ENCODE measurements around the gene PELI1.

PELI1 gene, protein sequence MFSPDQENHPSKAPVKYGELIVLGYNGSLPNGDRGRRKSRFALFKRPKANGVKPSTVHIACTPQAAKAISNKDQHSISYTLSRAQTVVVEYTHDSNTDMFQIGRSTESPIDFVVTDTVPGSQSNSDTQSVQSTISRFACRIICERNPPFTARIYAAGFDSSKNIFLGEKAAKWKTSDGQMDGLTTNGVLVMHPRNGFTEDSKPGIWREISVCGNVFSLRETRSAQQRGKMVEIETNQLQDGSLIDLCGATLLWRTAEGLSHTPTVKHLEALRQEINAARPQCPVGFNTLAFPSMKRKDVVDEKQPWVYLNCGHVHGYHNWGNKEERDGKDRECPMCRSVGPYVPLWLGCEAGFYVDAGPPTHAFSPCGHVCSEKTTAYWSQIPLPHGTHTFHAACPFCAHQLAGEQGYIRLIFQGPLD

DNA sequence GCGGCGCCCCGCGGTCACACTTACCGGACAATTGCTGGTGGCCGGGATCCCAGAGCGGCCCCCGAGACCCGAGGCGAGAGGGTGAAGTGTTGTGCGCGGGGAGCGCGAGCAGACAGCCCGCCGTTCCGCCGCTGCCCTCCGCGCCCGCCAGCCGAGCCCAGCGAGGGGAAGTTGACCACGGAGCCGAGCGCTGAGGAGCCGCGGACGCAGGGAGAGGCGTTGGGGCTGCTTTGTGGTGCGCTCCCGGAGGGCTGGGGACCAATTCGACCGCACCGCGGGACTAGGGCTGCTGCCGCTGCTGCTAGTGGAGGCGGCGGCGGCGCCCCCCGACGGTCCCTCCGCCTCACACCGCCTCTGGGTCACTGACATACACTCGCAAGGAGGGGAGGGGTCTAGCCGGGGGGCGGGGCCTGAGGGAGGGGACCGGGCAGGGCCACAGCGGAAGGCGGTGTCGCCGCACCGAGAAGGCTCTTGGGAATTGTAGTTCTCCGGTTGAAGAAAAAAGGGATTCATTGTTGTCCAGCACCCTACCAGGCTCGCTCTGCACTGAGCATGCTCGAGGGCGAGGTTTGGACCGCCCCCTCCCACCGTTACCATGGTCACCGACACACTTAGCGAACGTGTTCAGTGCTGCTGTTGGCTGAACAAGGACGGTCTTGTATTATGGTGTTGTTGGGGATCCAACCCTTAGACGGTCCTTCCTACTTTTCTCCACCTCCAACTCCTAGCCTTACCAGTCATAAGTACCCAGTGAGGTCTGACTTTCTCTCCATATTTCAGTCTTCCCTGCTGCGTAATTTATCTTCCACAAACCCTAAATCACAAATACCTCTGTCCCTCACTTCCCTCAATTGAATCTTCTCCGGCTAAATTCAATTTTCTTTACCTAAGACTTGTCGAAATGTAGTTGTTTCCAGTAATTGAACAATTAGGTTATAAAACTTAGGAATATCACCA is at the start of gene PELI1:
TSS of gene PELI1 (minus strand) at position 364 of the 957 bp plus-strand sequence. CDS start 36,110 bp downstream, outside the sequence.
- DNase-seq (ENCODE audit: low read depth), result peak; percentile 89

DNA sequence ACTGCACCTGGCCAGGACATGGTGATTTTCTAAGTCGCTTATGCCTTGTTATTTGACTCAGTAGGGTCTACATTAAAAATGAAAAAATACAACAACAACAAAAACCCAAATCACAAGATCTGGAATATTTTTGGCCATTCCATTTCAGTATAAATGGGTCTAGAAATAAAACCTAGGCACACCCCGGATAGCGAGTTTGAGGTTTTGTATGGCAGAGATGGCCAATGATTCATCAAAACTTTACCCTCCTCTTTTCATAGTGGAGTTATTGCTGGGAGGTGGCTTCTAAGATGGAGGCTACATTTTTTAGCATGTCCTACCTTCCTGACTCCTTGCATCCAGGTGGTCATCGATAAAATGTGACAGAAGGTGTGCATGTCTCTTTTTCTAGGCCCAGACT is 49.3 kb upstream of the PELI1 start:
- no peak for DNase-seq (ENCODE audit: low read depth)

DNA sequence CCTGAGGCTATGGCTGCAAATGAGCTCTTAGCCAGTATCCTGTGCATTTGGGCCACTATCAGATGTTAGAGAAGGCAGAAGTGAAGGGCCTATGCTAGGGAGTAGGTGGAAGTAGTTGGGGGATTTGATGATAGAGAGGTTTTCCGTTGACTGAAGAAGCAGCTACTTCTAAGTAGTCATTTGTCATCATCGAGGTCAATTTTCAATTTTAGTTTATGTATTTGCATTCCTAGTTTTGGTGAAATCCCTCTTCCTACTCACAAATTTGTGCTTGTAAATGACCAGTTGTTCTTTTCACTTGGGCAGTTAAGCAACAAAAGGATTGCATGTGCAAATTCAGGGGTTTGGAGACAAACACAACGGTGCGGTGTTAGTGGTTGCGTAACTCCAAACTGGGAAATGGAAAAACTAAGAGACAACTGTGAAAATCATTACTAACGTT is 48.5 kb upstream of the PELI1 start:
- no peak for DNase-seq (ENCODE audit: low read depth)

DNA sequence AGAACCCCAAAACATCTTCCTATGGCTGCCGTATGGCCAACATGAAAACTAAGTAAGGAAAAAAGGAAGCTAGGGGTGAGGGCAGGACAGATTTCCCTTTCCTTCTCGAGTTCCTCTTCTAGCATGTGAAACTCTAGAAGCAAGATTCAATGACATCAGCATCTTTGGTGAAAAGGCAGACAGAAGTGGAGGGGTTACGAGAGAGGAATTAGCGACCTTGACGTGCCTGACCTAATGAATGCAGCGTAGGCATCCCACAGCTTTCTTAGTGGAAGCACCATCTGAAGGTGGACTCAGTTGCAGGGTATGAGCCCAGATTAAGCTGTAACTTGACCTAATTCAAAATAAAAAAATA is 47.9 kb upstream of the PELI1 start:
- no peak for DNase-seq (ENCODE audit: low read depth)

DNA sequence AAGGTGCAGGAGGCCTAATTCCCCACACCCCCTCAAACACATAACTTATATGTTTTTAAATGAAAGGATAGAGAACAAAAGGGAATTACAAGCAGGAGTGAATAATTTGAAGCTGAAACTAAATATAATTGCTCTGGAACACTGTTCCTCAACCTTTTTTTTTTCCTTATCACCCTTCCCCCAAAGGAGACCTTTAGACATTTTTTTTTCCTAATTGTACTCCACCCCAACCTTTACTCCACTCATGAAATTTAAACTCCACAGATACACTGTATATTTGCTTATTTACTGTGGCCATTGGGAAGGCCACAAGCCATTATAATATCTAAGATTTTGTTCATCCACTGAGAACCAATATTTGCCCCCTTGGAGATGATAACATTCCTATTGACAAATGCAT is 45.4 kb upstream of the PELI1 start:
- DNase-seq (ENCODE audit: low read depth), result no peak

DNA sequence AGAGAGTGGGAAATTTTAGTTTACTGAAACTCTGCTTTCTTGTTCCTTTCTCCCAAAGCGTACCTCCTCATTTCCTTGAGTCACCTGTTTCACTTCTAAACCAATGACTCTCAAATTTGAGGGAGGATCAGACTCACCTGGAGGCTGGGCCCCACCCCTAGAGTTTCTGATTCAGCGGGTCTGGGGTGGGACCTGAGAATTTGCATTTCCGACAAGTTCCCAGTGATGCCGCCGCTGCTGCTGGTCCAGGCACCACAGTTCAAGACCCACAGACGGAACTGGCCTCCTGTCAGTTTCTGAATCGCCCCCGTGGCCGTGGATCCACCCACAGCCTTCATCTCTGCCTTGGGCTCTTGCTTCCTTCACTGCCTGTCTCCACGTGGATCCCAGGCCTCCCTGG is 44.9 kb upstream of the PELI1 start:
- DNase-seq (ENCODE audit: low read depth), result no peak

DNA sequence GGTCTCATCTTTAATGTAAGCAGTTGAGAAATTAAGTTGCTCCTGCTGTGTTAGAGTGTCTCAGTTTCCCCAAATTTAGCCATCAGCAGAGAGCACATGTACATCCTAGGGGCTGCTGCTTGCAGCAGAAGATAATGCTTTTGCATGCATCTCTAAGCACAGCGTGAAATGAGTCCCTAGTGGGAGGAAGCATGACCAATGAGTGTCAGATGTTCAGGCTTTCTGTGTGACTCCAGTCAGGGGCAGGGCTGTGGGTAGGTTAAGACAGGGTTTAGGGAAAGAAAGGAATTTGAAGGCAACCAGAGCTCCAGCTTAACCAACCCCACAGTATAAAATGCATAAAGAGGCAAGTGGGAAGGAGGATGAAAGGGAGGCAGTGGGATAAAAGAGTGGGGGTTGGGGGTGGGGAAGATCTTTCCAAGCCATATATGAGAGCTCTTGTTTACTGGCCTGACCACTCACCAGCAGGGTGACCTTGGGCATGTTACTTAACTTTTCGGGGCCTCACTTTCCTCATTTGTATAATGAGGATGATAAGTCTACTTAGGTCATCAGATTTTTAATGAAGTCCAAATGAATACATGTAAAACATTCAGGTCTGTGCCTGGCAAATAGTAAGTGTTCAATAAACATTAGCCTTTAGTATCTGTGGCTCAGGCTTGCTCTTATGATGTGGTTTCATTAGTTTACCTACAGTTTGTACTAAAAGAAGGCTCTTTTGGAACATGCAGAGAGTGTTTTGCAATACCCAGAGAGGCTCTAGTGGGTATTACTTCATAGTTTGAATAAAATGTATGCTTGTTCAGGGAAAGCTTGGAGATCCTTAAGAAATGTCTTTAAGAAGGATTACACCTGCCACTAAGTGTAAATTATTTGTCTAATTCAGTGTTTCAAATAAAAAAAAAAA is 42.7 kb upstream of the PELI1 start:
- no peak for DNase-seq (ENCODE audit: low read depth)

DNA sequence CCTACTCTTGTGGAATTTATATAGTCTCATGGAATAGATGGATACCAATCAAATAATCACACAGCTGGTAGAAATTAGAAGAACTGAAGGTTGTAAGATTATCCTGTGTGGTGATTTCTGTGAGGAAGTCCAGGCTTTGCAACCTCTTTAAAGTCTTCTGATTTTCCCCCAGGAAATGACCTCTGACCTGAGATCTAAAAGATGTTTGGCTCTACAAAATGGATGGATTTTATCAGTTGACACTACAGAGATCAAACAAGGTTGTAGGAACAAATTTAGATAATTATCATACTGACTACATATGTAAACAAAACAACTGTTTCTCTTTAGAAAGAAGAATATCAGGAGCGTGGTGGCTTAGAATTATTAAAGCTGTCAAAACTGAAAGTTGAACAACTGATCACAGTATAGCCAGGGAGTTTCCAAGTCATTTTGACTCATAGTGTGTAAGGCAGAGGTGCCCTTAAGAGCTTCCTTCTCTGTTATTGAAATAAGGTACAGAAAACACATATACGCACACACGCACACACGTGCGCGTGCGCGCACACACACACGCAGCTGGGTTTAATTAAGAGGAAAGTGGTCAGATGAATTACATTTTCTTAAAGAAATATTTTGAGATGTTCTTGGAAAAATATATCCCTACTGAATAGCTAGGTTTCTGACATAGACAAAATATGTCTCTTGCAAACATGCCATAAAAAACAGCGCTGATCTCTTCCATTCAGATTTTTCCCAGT is 35.5 kb upstream of the PELI1 start:
- DNase-seq (ENCODE audit: low read depth), result no peak

DNA sequence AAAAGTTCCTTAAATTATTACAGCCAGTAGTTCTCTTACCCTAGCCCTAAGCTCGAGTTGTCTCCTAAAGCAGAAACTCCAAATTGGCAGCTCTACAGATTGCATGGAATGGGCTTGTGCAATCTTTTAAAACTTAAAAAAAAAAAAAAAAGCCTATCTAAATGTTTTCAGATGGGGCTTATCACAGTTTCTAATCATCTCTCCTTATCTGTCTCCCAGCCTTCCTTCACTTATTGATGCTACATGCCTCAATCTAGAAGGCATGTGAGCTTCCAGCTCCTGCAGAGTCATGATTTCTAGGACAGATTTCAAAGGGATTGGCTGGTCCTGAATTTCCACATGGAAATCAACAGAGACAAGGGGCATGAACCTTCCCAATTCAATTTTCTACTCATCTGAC is 33.1 kb upstream of the PELI1 start:
- DNase-seq (ENCODE audit: low read depth), result no peak

DNA sequence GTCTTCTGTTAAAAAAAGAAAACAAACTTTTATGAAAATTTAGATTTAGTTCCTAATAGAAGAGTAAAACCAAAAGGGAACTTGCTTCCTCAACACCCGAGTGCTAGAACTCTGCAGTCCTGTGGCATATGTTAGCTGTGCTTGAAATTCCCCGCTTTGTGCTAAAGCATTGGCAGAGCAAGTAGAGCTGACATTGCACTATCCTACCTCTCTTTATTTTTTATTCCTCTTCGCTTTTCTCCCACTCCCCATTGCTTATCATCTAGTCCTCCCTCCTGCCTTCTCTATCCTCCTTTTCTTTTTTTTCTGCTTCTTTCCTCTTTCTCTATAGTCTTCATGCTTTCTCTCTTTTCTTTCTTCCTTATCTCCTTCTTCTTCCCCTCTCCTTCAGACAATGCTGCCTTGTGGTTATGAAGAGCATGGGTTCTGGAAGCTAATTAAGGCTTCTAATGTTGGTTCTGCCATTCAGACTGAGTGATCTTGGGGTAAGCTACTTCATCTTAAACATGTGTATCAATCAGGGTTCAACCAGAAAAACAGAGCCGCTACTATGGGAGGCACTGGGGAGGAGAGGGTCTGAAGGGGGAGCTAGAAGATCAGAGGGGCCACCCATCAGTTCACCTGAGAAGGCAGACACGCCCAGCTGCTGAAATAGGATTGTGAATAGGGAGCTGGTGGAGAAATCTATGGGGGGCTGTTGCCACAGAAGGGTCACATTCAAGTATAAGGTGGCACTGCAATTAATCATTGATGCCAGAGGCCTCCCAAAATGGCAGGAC is 31.4 kb upstream of the PELI1 start:
- DNase-seq (ENCODE audit: low read depth), result no peak

DNA sequence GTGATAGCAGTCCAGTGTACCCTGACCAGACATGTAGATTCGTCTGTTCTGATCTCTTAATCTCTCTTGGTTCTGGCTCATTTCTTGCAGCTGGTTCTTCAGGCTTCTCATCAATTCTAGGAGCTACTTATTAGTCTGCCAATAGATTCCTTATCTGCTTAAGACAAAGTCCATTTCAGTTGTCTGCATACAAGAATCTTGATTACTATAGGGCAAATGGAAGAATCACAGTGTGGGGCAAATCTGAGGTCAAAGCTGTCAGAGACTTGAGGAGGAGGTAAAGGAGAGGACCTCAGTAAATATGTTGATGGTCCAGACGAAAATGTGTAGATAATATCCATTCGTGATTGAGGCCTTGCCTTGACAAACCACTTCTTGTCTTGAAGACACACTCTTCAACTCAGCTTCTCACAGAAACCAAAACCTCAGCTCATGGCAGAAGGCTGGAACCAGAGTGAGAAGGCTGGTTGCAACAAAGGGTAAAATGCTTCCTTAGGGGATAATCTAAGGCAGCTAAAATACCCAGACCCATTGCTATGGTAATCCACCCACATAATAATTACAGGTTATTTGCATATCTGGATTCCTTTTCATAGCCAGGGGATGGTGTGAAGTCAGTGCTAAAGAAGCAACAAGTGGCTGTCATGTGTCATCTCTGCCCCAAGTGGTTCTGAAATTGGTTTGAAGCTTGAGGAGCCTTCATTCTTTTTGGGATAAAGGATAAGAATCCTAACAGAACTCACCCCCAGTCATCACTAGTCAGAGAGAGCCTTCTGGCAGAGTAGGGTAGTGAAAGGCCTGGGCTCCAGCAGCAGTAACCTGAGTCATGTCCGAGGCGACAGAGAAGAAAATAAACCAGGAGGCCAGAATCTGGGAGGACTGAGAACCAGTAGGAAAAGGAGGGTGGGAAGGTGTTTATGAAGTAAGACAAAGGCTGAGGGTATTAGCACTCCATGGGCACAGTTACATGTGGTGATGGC is 29.2 kb upstream of the PELI1 start:
- DNase-seq (ENCODE audit: low read depth), result no peak

DNA sequence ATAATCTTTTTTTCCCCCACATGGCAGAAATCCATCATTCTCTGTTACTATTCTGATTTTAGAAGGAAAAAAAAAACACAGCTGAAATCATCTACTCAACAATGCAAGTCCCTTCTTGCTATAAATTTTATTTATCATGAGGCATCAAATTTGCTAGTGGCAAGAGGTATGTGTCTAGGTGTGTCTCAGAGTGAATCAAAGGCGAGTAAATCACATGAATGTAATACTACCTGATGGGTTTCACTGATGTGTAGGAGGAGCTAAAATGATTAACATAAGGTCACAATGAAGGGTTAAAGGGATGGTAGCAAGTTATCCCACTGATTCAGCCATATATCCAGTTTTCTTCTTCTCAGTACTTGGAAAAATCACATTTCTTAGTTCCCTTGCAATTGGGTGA is 24.5 kb upstream of the PELI1 start:
- DNase-seq (ENCODE audit: low read depth), result no peak

DNA sequence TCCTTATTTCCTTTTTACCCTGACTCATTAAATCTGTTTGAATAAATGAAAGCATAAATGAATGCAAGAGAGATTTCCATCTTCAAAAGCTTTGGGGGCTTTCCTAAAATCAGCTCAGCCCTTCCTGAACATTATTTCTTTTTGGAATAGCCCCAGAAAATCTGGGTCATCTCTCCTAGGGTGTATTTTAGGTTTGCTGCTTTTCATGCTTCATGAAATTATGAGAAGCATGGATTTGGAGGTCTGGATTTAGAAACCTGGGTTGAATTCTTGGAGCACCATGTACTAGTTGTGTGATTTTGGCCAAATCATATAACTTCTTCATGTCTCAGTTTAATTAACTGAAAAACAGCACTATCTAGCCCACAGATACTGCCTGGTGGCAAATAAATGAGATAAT is 24.0 kb upstream of the PELI1 start:
- no peak for DNase-seq (ENCODE audit: low read depth)

DNA sequence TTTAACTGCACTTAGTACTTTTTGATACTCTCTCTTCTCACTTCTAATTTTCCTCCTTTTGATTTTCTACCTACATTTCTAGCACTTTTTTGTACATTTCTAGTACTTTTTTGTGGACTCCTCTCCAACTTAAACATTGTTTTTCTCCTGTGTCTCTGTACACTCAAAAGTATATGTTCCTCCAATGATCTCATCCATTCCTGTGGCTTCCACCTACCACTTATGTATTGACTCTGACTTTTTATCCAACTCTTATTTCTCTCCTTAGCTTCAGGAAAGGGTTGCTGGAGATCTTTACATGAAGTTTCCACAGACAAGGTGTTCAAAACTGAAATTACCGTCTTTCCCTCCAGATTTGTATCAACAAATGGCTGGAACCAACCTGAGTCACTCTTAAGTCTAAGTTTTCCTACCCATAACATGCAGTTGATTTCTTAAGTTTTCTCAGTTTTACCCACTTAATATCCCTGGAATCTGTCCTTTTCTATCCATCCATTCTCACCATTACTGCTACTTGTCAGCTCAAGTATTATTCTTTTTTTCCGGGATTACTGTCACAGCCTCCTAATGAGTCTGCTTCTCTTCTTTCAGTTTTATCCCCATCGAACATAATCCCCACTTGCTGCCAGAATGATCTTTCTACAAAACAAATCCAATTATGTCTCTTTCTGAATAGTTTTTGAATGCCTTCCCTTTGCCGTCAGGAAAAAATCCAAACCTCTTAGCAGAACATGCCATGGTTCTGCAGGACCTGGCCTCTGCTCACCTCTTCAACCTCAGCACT is 22.6 kb upstream of the PELI1 start:
- DNase-seq (ENCODE audit: low read depth), result no peak

DNA sequence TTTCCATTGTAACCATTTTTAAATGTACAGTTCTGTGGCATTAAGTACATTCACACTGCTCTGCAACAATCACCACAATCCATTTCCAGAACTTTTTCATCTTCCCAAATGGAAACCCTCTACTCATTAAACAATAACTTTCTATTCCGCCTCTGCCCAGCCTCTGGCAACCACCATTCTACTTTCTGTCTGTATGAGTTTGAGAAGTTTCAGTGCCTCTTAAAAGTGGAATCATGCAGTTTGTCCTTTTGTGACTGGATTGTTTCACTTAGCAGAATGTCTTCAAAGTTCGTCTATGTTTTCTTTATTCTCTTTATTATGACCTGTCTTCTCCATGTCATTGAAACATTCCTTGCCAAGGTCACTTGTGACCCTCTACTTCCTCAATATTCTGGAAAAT is 22.0 kb upstream of the PELI1 start:
- peak; percentile 6 for DNase-seq (ENCODE audit: low read depth)

DNA sequence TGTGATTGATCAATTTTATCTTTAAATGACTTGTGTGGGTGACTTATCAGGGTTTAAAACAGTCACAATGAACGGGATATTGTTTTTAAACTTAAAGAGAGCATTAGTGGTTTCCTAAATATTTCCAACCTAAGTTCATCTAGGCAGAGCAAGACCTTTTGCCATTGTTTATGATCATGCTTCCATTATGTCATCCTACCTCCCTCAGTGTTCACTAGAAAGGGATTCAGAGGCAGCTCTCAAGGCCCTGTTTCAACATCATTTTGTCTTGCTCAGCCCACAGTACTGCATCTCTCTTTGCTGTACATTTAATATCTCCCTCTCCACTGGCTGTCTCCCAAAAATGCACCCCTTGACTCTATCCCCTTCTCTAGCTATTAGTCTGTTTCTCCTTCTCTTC is 21.5 kb upstream of the PELI1 start:
- DNase-seq (ENCODE audit: low read depth), result no peak

DNA sequence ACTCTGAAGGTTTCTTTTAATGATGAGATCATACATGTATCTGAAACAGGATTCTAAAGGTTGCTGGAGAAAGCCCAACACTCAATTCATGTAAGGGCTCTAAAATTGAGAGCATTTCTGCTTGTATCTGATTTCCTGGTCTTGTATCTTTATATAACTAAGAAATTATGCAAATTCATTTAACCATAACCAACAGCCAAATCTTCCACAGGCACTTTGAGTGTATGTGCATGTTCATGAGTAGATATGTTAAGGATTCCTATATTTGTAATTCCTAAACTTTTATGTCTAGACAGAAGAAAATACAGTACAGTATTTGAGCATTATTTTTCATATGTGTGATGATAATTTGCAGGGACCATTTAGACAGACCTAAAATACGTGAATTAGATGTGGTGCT is 20.4 kb upstream of the PELI1 start:
- no peak for DNase-seq (ENCODE audit: low read depth)

DNA sequence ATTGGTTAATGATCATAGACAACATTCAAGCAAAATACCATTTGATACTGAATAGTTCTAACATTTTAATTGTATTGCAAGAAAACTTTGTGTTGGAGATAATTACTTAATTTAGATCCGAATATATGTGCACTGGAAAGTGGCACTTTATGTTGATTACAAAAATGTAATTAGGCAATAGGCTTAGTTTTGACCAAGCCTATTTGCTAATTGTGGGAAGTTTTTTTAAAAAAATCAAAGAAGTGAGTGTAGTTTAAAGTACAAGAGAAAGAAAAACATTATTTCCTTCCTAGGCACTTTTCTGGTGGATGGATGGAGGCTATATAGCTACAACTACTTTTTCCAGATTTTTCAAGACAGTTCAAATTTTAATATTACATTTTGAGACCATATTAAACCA is 18.3 kb upstream of the PELI1 start:
- DNase-seq (ENCODE audit: low read depth), result no peak

DNA sequence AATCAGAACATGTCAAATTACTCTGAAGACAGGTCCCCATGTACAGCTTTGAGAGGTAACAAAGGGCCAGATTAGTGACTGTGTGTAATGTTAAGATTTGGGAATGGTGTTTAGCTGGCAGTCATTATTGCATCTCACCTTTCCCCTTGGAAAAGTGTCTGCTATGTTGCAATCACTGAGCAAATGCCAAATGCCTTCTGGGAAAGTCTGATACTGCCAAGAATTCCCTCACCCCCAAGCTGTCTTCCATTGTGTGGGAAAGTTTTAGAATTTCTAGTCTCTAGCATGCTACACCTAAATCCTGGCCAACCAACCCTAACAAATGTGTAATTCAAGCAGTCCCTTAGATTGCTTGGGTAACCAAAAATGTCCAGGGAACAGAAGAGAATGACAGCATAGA is 13.6 kb upstream of the PELI1 start:
- no peak for DNase-seq (ENCODE audit: low read depth)

Measured in activated T-cell treated with anti-CD3 and anti-CD28 coated beads for 48 hours (primary cell).